GM19023 (cell line): Measurements from ENCODE around the gene MICOS13.

ENCODE experiments used
- ATAC-seq: cut with Tn5 transposase; IDR thresholded peaks from one replicate; pipeline ENCODE4 v1.9.1; 2021; ENCODE audit warnings: mild to moderate bottlenecking, moderate library complexity; ENCODE audit not compliant: unreplicated experiment

The MICOS13 gene

GRCh38 chr19:5631567-5632240 lies 48.6 kb downstream of the MICOS13 start:
- no peak for ATAC-seq

DNA sequence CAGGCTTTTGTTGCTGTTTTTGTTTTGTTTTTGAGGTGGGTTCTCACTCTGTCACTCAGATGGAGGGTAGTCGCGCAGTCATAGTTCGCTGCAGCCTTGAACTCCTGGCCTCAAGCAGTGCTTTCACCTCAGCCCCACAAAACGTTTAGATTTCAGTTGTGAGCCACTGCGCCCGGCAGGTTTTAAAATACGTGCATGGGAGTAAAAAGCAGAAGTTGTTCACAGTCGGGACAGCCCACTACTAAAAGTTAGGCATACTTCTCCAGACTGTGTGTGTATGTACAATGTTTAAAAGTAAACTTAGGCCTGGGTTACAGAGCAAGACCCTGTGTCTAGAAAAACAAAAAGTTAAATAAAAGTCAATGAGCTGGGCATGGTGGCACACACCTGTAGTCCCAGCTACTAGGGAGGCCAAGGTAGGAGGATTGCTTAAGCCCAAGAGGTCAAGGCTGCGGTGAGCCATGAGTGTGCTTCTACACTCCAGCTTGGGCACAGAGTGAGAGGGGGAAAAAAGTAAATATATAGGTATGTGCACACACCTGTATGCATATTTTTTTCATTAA lies 51.3 kb downstream of the MICOS13 start:
- no peak for ATAC-seq

DNA sequence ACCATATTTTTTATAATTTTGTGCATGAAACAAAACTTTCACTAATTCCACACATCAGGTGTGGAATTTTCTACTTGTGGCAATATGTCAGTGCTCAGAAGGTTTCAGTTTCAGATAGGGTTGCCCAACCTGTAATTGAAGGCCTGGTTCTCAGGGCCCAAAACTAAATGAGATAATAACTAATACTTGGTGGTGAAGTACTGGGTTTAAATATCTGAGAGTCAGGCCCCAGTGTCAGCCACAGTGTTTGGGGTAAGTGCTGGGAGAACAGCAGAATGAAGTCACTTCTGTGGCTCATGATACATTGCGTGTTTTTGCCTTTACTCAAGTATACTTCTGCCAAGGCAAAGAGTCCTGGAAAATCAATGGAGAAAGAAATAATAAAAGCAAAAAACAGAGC lies 51.9 kb downstream of the MICOS13 start:
- no peak for ATAC-seq
